Astrocyte (in vitro differentiated cells and primary cell): ENCODE measurements around the gene IGSF21. TPM values are rescaled to one million over a fixed set of nuclear protein-coding genes. Genes with fewer than 3 reads are reported as not detected.

ENCODE experiments used
- DNase-seq: peaks from one replicate; pipeline ENCODE4 v3.0.0-alpha.2; 2010; ENCODE audit warnings: low read depth
- FAIRE-seq: peaks from 2 replicates; lab custom pipeline; 2011; peaks lifted over from hg19 to GRCh38; lab: Jason Lieb, UNC
- H2AFZ ChIP-seq: 2 replicates; pipeline ENCODE4 v1.6.0; 2012; ENCODE audit warnings: low read depth, low read length, inconsistent platforms
- H3K27ac ChIP-seq: 2 replicates; pipeline ENCODE4 v1.5.1; 2011; ENCODE audit warnings: low read depth, low read length, inconsistent platforms
- H3K27me3 ChIP-seq: 2 replicates; pipeline ENCODE4 v1.6.0; 2011; ENCODE audit warnings: low read length, inconsistent platforms; ENCODE audit not compliant: insufficient read depth
- H3K36me3 ChIP-seq: 2 replicates; pipeline ENCODE4 v1.5.1; 2011; ENCODE audit warnings: low read length, inconsistent platforms; ENCODE audit not compliant: insufficient read depth
- H3K4me1 ChIP-seq: 2 replicates; pipeline ENCODE4 v1.5.1; 2011; ENCODE audit warnings: low read length, inconsistent platforms; ENCODE audit not compliant: insufficient read depth
- H3K4me2 ChIP-seq: 2 replicates; pipeline ENCODE4 v1.6.0; 2012; ENCODE audit warnings: low read length, inconsistent platforms
- H3K4me3 ChIP-seq: 2 replicates; pipeline ENCODE4 v1.5.1; 2011; ENCODE audit warnings: low read depth, mild to moderate bottlenecking, low read length, inconsistent platforms; ENCODE audit not compliant: insufficient read depth
- H3K79me2 ChIP-seq: 2 replicates; pipeline ENCODE4 v1.6.0; 2012; ENCODE audit warnings: mild to moderate bottlenecking, low read length, inconsistent platforms; ENCODE audit not compliant: insufficient read depth
- H3K9ac ChIP-seq: 2 replicates; pipeline ENCODE4 v1.6.0; 2012; ENCODE audit warnings: mild to moderate bottlenecking, low read length, inconsistent platforms
- H3K9me3 ChIP-seq: 2 replicates; pipeline ENCODE4 v1.5.1; 2012; ENCODE audit warnings: low read depth, mild to moderate bottlenecking, low read length, inconsistent platforms; ENCODE audit not compliant: insufficient read depth
- H4K20me1 ChIP-seq: 2 replicates; pipeline ENCODE4 v1.6.0; 2012; ENCODE audit warnings: low read length, inconsistent platforms; ENCODE audit not compliant: insufficient read depth
- H3K27ac Mint-ChIP-seq: one replicate; pipeline ENCODE4 v1.8.0; 2021; ENCODE audit warnings: mild to moderate bottlenecking, mixed read lengths; ENCODE audit not compliant: unreplicated experiment
- H3K27me3 Mint-ChIP-seq: one replicate; pipeline ENCODE4 v1.8.0; 2021; ENCODE audit warnings: low read depth, mixed read lengths; ENCODE audit not compliant: unreplicated experiment
- H3K36me3 Mint-ChIP-seq: one replicate; pipeline ENCODE4 v1.8.0; 2021; ENCODE audit warnings: low read depth, mixed read lengths; ENCODE audit not compliant: unreplicated experiment
- H3K4me1 Mint-ChIP-seq: one replicate; pipeline ENCODE4 v1.8.0; 2021; ENCODE audit warnings: low read depth, mixed read lengths; ENCODE audit not compliant: unreplicated experiment
- H3K4me3 Mint-ChIP-seq: one replicate; pipeline ENCODE4 v1.8.0; 2021; ENCODE audit warnings: mild to moderate bottlenecking, moderate library complexity, mixed read lengths; ENCODE audit not compliant: unreplicated experiment
- H3K9me3 Mint-ChIP-seq: one replicate; pipeline ENCODE4 v1.8.0; 2021; ENCODE audit warnings: mild to moderate bottlenecking, mixed read lengths; ENCODE audit not compliant: unreplicated experiment
- CTCF ChIP-seq: IDR thresholded peaks from 2 replicates; pipeline ENCODE4 v1.5.1; 2011; ENCODE audit warnings: low read depth, mild to moderate bottlenecking, inconsistent platforms, low read length, moderate library complexity; ENCODE audit not compliant: insufficient read depth
- EZH2 ChIP-seq: IDR thresholded peaks from 2 replicates; pipeline ENCODE4 v1.6.1; 2012; ENCODE audit warnings: mild to moderate bottlenecking, low read length, inconsistent platforms; ENCODE audit not compliant: insufficient read depth
- total RNA-seq: library from RNA; stranded (reverse); gene quantifications from 2 replicates; pipeline ENCODE4 v1.2.1, GENCODE V29; 2021

Gene IGSF21
- total RNA-seq, 1 donor from 2014 or later: not detected

- Histone ChIP-seq H3K9ac (no peak overlapping the region), H3K36me3 (no peaks in the 10 kb centered on the region), H3K4me2 (no peak overlapping the region), H3K27ac (no peak overlapping the region), H3K4me1 (no peaks in the 10 kb centered on the region), H3K4me3 (no peak overlapping the region), H3K27me3 (no peaks in the 10 kb centered on the region), H3K79me2 (no peaks in the 10 kb centered on the region), H4K20me1 (no peaks in the 10 kb centered on the region), H3K9me3 (no peaks in the 10 kb centered on the region), H2AFZ (no peak overlapping the region)
- no peak overlapping the region for H3K27ac Mint-ChIP-seq
- TF ChIP-seq EZH2: no peak
- no peaks in the 10 kb centered on the region for H3K4me1 Mint-ChIP-seq
- no peaks in the 10 kb centered on the region for H3K36me3 Mint-ChIP-seq
- no peak for DNase-seq
- no peak overlapping the region for H3K4me3 Mint-ChIP-seq
- no peaks in the 10 kb centered on the region for H3K9me3 Mint-ChIP-seq
- H3K27me3 Mint-ChIP-seq: peaks cover 86% of the 10 kb centered on the region
- FAIRE-seq: no peak
These were observed 7.5 kb upstream of the IGSF21 start for GRCh38 chr1:18100060-18100459.

GRCh38 chr1:18100491-18101063 is 7.0 kb upstream of the IGSF21 start:
- Histone ChIP-seq H3K4me2 (no peak overlapping the region), H3K9ac (no peak overlapping the region), H3K4me3 (no peak overlapping the region), H3K36me3 (no peaks in the 10 kb centered on the region), H3K4me1 (no peaks in the 10 kb centered on the region), H3K79me2 (no peaks in the 10 kb centered on the region), H3K27me3 (peaks cover 1% of the 10 kb centered on the region), H3K27ac (no peak overlapping the region), H3K9me3 (no peaks in the 10 kb centered on the region), H2AFZ (no peak overlapping the region), H4K20me1 (no peaks in the 10 kb centered on the region)
- no peak overlapping the region for H3K27ac Mint-ChIP-seq
- no peaks in the 10 kb centered on the region for H3K4me1 Mint-ChIP-seq
- peaks cover 87% of the 10 kb centered on the region for H3K27me3 Mint-ChIP-seq
- H3K36me3 Mint-ChIP-seq: no peaks in the 10 kb centered on the region
- DNase-seq (peak; percentile 16), FAIRE-seq (peak; percentile 54)
- TF ChIP-seq EZH2 (no peak), CTCF (peak; percentile 81)
- no peak overlapping the region for H3K4me3 Mint-ChIP-seq
- H3K9me3 Mint-ChIP-seq: no peaks in the 10 kb centered on the region

- Mint-ChIP-seq H3K36me3 (no peaks in the 10 kb centered on the region), H3K27ac (no peak overlapping the region), H3K9me3 (peaks cover 2% of the 10 kb centered on the region), H3K4me1 (no peaks in the 10 kb centered on the region), H3K4me3 (no peak overlapping the region), H3K27me3 (peaks cover 89% of the 10 kb centered on the region)
- H3K27me3 ChIP-seq: peaks cover 10% of the 10 kb centered on the region
- H3K79me2 ChIP-seq: no peaks in the 10 kb centered on the region
- no peak for FAIRE-seq
- no peak overlapping the region for H3K4me3 ChIP-seq
- no peak overlapping the region for H3K4me2 ChIP-seq
- H3K27ac ChIP-seq: no peak overlapping the region
- no peaks in the 10 kb centered on the region for H3K36me3 ChIP-seq
- no peaks in the 10 kb centered on the region for H3K9me3 ChIP-seq
- H2AFZ ChIP-seq: no peak overlapping the region
- H3K4me1 ChIP-seq: no peaks in the 10 kb centered on the region
- no peak overlapping the region for H3K9ac ChIP-seq
- no peak for TF ChIP-seq EZH2
- TF ChIP-seq CTCF: no peak
- H4K20me1 ChIP-seq: no peaks in the 10 kb centered on the region
- no peak for DNase-seq
These were observed 6.1 kb upstream of the IGSF21 start for GRCh38 chr1:18101508-18101907.
